Activated T-helper 17 cell treated with anti-CD3 and anti-CD28 coated beads, Interleukin-2, amount 50 U/mL, for 72 hours (primary cell): Measurements from ENCODE around the gene MALL. TPM values are rescaled to one million over a fixed set of nuclear protein-coding genes. Genes with fewer than 3 reads are reported as not detected.
"Not testable (repeated sequence)": the region's sequence is repeated elsewhere in the genome, so short reads cannot be mapped to it uniquely, and the experiment has no call there.

ENCODE experiments used
- ATAC-seq: fragments of 150-1000 bp; cut with Tn5 transposase; replicated peaks from 2 replicates; pipeline ENCODE4 v1.10.0; 2021; ENCODE audit warnings: mild to moderate bottlenecking, moderate library complexity
- H3K27ac Mint-ChIP-seq: one replicate; pipeline ENCODE4 v1.8.0; 2022; ENCODE audit warnings: mixed read lengths
- H3K27me3 Mint-ChIP-seq: one replicate; pipeline ENCODE4 v1.8.0; 2022; ENCODE audit warnings: mixed read lengths
- H3K36me3 Mint-ChIP-seq: one replicate; pipeline ENCODE4 v1.8.0; 2022; ENCODE audit warnings: low read depth, mild to moderate bottlenecking, mixed read lengths
- H3K4me1 Mint-ChIP-seq: one replicate; pipeline ENCODE4 v1.8.0; 2022; ENCODE audit warnings: mixed read lengths
- H3K4me3 Mint-ChIP-seq: one replicate; pipeline ENCODE4 v1.8.0; 2022; ENCODE audit warnings: mild to moderate bottlenecking, mixed read lengths
- H3K9me3 Mint-ChIP-seq: one replicate; pipeline ENCODE4 v1.8.0; 2022; ENCODE audit warnings: mixed read lengths
- total RNA-seq, 2 donors: library from RNA; stranded (reverse); gene quantifications; one replicate each; pipeline ENCODE4 v1.2.3, GENCODE V29; 2022

The MALL gene
- total RNA-seq, 2 donors from 2014 or later = 0.13 TPM; not detected in 1

- Mint-ChIP-seq H3K4me3 (no peak overlapping the region), H3K27ac (no peak overlapping the region)
- no peak for ATAC-seq
These were observed 11.3 kb upstream of the MALL start for GRCh38 chr2:110126906-110127305.

DNA sequence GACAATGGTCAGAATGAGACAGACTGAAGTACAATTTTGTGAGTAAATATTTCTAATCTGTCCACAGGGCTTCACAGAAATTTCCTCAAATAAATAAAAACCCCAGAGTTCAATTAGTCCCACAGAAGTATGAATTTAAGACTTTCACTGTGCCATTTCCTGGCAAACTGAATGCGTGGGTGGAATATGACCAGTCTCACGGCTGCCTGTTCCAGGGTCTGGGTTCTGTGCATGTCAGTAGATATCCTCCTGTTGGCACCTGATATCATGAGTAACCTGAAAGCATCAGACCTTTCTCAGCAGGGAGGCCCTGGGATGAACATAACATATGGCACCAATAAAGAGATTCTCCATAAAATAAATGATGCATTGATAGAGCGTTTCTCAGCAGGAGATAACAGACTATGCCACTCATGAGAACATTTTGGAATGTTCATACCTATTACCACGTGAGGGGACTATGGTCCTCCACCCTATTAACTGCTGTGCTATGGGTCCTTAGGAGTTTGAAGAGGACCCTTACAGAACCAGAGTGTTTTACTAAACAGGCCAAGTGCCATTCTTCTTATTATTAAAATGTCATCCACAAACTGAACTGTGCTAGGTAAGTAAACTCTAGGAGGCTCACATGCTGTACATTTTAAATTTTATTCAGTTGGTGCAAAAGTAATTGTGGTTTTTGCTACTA lies 10.6 kb upstream of the MALL start:
- H3K36me3 Mint-ChIP-seq = no peaks in the 10 kb centered on the region
- H3K27me3 Mint-ChIP-seq = peaks cover 6% of the 10 kb centered on the region
- no peak overlapping the region for H3K4me3 Mint-ChIP-seq
- no peak overlapping the region for H3K27ac Mint-ChIP-seq
- no peaks in the 10 kb centered on the region for H3K4me1 Mint-ChIP-seq
- ATAC-seq = no peak
- no peaks in the 10 kb centered on the region for H3K9me3 Mint-ChIP-seq

More at GRCh38 chr2:110126906-110127305, 11.3 kb upstream of the MALL start:
- Mint-ChIP-seq H3K4me1 (no peaks in the 10 kb centered on the region), H3K36me3 (no peaks in the 10 kb centered on the region), H3K9me3 (no peaks in the 10 kb centered on the region), H3K27me3 (peaks cover 6% of the 10 kb centered on the region)

DNA sequence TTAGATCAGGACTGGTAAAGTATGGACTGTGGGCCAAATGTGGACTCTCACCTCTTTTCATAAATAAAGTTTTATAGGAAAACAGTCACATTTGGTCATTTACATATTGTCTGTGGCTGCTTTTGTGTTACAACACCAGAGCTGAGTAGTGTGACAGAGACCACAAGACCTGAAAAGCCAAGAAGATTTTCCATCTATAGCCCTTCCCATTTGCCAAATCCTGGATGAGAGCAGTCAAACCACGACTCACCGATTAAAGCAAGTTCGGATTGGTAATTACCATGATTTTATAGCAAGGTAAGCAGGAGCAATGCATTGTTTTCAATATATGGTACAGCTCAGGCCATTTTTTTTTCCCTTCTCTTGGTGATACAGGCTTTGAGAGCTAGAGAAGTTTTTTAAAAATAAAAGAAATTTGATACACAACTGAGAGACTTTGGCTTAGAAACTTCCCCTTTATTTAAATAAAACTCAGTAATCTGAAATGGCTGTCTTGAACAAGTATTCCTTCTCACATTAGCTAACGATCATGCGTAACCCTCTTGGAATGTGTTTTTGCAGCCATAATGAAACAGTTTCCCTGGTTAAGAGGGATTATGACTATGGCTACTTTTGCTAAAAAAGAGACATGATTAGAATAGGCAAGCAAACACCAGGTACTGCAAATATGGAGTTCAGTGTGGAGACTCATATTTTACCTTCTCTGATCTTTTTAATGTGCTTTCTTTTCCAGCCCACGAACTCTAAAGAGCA lies 9.5 kb upstream of the MALL start:
- H3K27me3 Mint-ChIP-seq = no peaks in the 10 kb centered on the region
- H3K4me1 Mint-ChIP-seq = no peaks in the 10 kb centered on the region
- H3K9me3 Mint-ChIP-seq = no peaks in the 10 kb centered on the region
- no peak overlapping the region for H3K4me3 Mint-ChIP-seq
- no peak overlapping the region for H3K27ac Mint-ChIP-seq
- no peak for ATAC-seq
- no peaks in the 10 kb centered on the region for H3K36me3 Mint-ChIP-seq

DNA sequence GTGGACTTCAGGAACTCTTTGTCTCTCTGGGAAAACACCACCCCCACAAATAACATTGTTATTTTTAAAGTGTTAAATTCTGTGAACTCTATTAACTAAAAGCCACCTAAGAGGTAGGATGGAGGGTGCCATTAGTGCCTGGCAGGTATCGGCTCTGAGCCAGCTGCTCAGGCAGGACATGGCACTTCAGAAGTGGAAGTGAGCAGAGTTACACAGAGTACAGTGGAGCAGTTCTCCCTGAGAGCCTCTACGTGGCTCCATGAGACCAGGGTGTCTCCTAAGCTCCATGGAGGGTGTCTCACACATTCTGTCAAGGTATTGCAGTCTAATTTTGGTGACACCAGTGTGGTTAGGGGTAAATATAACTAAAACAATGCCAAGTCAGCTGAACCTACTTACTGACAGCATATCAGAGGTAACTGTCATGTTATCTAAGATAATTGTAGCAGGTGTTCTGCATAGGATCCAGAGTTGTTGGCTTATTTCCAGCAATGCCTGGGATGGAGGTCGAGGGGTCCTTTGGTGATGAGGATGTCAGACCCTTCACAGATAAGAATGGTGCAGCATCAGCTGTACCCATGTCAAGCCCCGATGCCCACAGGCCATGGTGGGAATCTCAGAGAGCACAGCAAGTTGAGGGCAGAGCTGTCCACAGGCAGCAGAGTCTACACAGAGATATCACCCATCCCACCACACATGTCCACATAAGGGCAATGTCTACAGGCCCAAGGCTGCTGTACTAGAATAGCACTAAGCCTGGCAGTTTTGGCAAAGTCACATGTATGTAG lies 8.6 kb upstream of the MALL start:
- Mint-ChIP-seq H3K4me3 (no peak overlapping the region), H3K36me3 (no peaks in the 10 kb centered on the region), H3K9me3 (no peaks in the 10 kb centered on the region), H3K27me3 (no peaks in the 10 kb centered on the region), H3K4me1 (no peaks in the 10 kb centered on the region), H3K27ac (no peak overlapping the region)
- ATAC-seq = no peak

- Mint-ChIP-seq H3K4me1 (no peaks in the 10 kb centered on the region), H3K9me3 (no peaks in the 10 kb centered on the region), H3K27ac (no peak overlapping the region), H3K27me3 (peaks cover 18% of the 10 kb centered on the region), H3K4me3 (no peak overlapping the region), H3K36me3 (no peaks in the 10 kb centered on the region)
- ATAC-seq = no peak
These were observed 6.0 kb upstream of the MALL start for GRCh38 chr2:110121592-110121991.

DNA sequence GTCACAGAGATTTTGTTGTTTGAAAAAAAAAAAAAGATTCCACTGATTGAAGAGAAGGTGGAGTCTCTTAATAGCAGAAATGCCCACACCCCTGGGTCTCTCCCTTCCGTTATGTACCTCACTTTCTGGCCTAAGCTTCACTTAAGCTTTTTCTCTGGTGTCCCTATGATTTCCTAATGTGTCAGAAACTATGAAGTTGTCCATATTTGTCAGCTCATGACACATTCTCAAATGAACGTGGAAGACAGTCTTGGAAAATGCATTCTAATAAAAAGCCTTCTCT lies 5.4 kb upstream of the MALL start:
- no peak overlapping the region for H3K27ac Mint-ChIP-seq
- no peak for ATAC-seq

GRCh38 chr2:110120171-110121051 lies 4.8 kb upstream of the MALL start:
- ATAC-seq = no peak

More for the DNA sequence above, 5.4 kb upstream of the MALL start:
- H3K4me1 Mint-ChIP-seq = no peaks in the 10 kb centered on the region
- no peaks in the 10 kb centered on the region for H3K36me3 Mint-ChIP-seq
- H3K9me3 Mint-ChIP-seq = no peaks in the 10 kb centered on the region
- no peak overlapping the region for H3K4me3 Mint-ChIP-seq
- peaks cover 24% of the 10 kb centered on the region for H3K27me3 Mint-ChIP-seq

DNA sequence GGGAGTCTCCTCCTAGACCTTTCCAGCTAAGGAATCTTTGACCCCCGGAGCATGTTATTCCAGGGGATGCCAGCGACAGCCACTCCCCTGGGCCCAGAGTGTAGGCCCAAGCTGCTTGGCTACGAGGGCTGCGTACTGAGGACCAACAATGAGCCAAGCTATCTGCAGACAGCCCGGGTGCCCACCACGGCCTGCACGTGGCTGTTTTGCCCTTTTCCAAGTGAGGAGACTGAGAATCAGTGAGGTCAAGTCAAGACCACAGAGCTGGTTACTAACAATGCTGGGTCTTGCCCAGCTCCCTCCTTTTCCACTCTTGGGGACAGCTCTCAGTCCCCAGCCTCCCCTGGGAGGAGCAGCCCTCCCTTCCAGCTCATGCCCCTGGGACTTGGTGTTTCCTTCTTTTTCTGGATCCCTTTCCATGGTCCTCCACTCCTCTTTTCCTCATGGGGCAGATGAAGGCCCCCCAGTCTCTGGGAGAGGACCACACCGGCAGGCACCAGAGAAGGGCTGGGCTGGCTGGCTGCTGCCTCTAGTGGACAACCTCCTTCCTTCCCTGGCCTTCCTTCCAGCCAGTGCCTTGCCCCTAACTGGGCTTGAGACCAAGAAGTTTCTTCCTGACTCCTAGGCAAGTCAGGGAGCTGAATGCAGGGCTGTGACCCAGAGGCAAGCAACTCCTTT lies 550 bp upstream of the MALL start:
- Mint-ChIP-seq H3K9me3 (no peaks in the 10 kb centered on the region), H3K27ac (no peak overlapping the region), H3K4me3 (no peak overlapping the region), H3K36me3 (no peaks in the 10 kb centered on the region), H3K27me3 (peaks cover 46% of the 10 kb centered on the region), H3K4me1 (no peaks in the 10 kb centered on the region)
- ATAC-seq = no peak

More at GRCh38 chr2:110120171-110121051, 4.8 kb upstream of the MALL start:
- no peaks in the 10 kb centered on the region for H3K36me3 Mint-ChIP-seq
- no peak overlapping the region for H3K4me3 Mint-ChIP-seq
- H3K27ac Mint-ChIP-seq = no peak overlapping the region
- H3K27me3 Mint-ChIP-seq = peaks cover 24% of the 10 kb centered on the region
- H3K4me1 Mint-ChIP-seq = no peaks in the 10 kb centered on the region
- H3K9me3 Mint-ChIP-seq = no peaks in the 10 kb centered on the region

GRCh38 chr2:110114831-110115255 lies 779 bp downstream of the MALL start:
- Mint-ChIP-seq H3K27ac (no peak overlapping the region), H3K27me3 (peaks cover 53% of the 10 kb centered on the region), H3K4me3 (no peak overlapping the region), H3K36me3 (no peaks in the 10 kb centered on the region), H3K4me1 (peaks cover 5% of the 10 kb centered on the region), H3K9me3 (peaks cover 4% of the 10 kb centered on the region)
- ATAC-seq = no peak

DNA sequence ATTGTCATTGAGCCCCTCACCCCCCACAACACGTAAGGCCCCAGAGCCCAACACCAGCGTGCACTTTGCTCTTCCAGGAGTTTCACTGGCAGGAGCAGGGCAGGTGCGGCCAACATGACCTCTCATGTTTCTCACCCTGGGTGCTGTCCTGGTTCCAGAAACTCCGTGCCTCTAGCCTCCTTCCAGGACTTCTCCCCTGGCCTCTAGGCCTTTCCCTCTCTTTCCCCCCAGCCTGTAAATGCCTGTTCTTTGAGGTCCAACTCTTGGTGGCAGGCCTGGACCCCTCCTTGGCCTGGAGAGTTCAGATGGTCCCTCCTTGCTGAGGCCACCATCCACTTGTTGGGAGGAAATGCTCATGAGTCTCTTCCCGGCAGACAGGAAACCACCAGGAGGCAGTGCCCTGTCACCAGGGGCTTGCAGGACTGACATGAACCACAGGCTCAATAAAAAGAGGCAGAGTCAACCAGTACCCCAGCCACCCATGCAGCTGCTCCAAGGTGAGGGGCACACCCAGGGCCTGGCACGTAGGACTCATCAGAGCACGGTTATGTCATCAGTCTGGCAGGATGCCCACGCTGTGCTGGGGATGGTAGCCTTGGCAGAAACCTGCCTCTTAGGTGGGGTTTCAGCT lies 1.5 kb downstream of the MALL start:
- peaks cover 6% of the 10 kb centered on the region for H3K4me1 Mint-ChIP-seq
- no peak overlapping the region for H3K4me3 Mint-ChIP-seq
- peaks cover 56% of the 10 kb centered on the region for H3K27me3 Mint-ChIP-seq
- H3K27ac Mint-ChIP-seq = no peak overlapping the region
- no peaks in the 10 kb centered on the region for H3K36me3 Mint-ChIP-seq
- ATAC-seq = no peak
- H3K9me3 Mint-ChIP-seq = peaks cover 4% of the 10 kb centered on the region

- not testable (repeated sequence) for ATAC-seq, H3K4me1 Mint-ChIP-seq, H3K36me3 Mint-ChIP-seq, H3K27ac Mint-ChIP-seq, H3K9me3 Mint-ChIP-seq, H3K4me3 Mint-ChIP-seq
- peaks cover 63% of the 10 kb centered on the region for H3K27me3 Mint-ChIP-seq
These were observed 7.3 kb downstream of the MALL start for GRCh38 chr2:110108291-110108690.

DNA sequence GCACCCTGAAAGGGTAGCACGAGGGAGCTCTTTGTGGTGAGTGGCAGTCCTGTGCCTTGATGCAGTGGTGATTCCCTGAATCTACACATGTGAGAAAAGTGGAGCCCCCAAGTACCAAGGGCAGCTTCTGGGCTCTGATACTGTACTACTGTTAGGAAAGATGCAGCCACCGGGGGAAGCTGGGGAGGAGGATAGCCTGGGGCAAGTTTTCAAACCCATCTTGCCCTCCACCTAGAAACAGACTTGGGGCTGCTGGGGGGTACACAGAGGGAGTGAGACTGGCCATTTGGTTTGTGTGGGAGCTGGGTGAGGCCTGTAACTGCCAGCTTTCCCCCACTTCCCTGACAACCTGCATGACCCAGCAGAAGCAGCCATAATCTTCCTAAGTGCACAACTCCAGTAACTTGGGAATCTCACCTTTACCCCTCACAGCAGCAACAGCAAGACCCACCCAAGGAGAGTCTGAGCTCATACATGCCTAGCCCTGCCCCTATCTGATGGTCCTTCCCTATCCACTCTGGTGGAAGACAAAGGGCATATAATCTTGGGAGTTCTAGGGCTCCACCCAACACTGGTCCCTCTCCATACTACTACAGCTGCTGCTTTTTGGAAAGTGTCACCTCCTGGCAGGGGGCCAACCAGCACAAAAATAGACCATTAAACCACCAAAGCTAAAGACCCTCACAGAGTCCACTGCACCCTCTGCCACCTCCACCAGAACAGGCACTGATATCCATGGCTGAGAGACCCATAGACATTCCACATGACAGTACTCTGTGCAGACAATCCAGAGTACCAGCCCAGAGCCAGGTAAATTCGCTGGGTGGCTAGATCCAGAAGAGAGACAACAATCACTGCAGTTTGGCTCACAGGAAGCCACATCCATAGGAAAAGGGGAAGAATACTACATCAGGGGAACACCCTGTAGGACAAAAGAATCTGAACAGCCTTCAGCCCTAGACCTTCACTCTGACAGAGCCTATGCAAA lies 8.2 kb downstream of the MALL start:
- Mint-ChIP-seq H3K27me3 (peaks cover 64% of the 10 kb centered on the region), H3K27ac (no peak overlapping the region), H3K4me1 (peaks cover 6% of the 10 kb centered on the region), H3K36me3 (no peaks in the 10 kb centered on the region), H3K4me3 (no peak overlapping the region), H3K9me3 (peaks cover 4% of the 10 kb centered on the region)
- ATAC-seq = no peak
